WTC11 (cell line): Measurements from ENCODE around the gene CMTM1.

Experiments used
- CREM ChIP-seq: sonication (generic); formaldehyde crosslinking; IDR thresholded peaks from 2 replicates; pipeline ENCODE4 v1.8.1; 2022; ENCODE audit warnings: mild to moderate bottlenecking, missing genetic modification reagents, moderate library complexity
- TF ChIP-seq, protein P1 (sequence below): fragments of 200-600 bp; IDR thresholded peaks from 2 replicates; pipeline ENCODE4 v1.8.0; 2022; ENCODE audit warnings: antibody characterized with exemption

DNA sequence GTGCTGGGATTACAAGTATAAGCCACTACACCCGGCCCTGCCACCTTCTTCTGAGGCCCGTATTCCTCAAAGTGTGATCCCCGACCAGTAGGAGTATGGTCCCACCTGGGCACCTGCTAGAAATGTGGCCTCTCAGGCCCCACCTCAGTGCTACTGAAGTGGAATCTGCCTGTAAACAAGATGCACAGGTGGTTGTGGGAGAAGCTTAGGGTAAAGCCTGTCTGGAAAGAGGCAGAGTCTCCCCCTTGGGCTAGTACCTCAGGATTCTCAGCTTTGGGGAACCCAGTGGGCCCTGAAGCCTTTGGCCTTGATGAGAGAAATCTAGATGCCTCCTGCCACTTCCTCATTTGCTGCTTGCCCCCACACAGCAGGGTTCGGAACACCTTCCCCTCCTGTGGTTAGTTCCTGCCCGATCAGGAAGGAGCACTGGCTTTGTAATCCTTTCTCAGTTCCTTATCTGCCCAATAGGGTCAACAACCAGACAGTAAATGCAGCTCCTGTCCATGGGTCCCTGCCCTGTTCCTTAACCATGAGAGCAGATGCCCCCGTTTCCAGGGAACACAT, 41.6 kb upstream of the CMTM1 start:
- TF ChIP-seq, protein P1, sequence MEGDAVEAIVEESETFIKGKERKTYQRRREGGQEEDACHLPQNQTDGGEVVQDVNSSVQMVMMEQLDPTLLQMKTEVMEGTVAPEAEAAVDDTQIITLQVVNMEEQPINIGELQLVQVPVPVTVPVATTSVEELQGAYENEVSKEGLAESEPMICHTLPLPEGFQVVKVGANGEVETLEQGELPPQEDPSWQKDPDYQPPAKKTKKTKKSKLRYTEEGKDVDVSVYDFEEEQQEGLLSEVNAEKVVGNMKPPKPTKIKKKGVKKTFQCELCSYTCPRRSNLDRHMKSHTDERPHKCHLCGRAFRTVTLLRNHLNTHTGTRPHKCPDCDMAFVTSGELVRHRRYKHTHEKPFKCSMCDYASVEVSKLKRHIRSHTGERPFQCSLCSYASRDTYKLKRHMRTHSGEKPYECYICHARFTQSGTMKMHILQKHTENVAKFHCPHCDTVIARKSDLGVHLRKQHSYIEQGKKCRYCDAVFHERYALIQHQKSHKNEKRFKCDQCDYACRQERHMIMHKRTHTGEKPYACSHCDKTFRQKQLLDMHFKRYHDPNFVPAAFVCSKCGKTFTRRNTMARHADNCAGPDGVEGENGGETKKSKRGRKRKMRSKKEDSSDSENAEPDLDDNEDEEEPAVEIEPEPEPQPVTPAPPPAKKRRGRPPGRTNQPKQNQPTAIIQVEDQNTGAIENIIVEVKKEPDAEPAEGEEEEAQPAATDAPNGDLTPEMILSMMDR, result no peak
- no peak for TF ChIP-seq CREM
